GM06990 (cell line): ENCODE data around the gene SLC12A5.
A peak's percentile ranks its signal among the peaks of the same experiment; 100 is the strongest.

Source experiments
- DNase-seq: peaks from one replicate; pipeline ENCODE4 v3.0.0-alpha.2; 2011; ENCODE audit not compliant: insufficient read length; ENCODE audit errors: extremely low read depth
- H3K27me3 ChIP-seq: replicated peaks from 2 replicates; pipeline ENCODE4 v1.6.0; 2011; ENCODE audit warnings: low read length; ENCODE audit not compliant: control insufficient read depth, insufficient read depth
- H3K36me3 ChIP-seq: 2 replicates; pipeline ENCODE4 v1.5.1; 2011; ENCODE audit warnings: low read length; ENCODE audit not compliant: control insufficient read depth, insufficient read depth
- H3K4me3 ChIP-seq: replicated peaks from 2 replicates; pipeline ENCODE4 v1.5.1; 2011; ENCODE audit warnings: low read depth, mild to moderate bottlenecking, control low read depth, low read length
- TF ChIP-seq, protein P1 (sequence below): IDR thresholded peaks from 2 replicates; pipeline ENCODE4 v1.5.1; 2011; ENCODE audit warnings: low read length, control low read depth, mild to moderate bottlenecking, inconsistent platforms; ENCODE audit not compliant: insufficient read depth, poor library complexity, severe bottlenecking

The SLC12A5 gene

DNA sequence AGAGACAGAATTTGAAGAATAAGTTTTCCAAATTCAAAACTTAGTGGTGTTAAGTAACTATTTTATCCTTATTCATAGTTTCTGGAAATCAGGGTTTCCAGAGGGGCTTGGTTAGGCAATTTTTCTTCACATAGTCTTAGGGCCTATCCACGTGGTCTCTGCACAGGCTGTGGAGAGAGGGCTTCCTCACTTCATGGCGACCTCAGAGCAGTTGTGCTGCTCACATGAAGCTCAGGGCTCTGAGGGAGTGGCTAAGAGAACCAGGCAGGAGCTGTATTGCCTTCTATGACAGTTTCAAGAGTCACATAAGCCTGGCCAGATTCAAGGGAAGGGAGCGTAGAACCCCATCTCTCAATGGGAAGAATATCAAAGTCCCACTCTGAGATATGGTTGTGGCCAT lies 75.2 kb downstream of the SLC12A5 start:
- TF ChIP-seq, protein P1, sequence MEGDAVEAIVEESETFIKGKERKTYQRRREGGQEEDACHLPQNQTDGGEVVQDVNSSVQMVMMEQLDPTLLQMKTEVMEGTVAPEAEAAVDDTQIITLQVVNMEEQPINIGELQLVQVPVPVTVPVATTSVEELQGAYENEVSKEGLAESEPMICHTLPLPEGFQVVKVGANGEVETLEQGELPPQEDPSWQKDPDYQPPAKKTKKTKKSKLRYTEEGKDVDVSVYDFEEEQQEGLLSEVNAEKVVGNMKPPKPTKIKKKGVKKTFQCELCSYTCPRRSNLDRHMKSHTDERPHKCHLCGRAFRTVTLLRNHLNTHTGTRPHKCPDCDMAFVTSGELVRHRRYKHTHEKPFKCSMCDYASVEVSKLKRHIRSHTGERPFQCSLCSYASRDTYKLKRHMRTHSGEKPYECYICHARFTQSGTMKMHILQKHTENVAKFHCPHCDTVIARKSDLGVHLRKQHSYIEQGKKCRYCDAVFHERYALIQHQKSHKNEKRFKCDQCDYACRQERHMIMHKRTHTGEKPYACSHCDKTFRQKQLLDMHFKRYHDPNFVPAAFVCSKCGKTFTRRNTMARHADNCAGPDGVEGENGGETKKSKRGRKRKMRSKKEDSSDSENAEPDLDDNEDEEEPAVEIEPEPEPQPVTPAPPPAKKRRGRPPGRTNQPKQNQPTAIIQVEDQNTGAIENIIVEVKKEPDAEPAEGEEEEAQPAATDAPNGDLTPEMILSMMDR, result no peak
- no peak for DNase-seq
- Histone ChIP-seq H3K4me3 (no peak overlapping the region), H3K36me3 (no peaks in the 10 kb centered on the region), H3K27me3 (no peaks in the 10 kb centered on the region; the same call in 1 of the 2 replicates)

DNA sequence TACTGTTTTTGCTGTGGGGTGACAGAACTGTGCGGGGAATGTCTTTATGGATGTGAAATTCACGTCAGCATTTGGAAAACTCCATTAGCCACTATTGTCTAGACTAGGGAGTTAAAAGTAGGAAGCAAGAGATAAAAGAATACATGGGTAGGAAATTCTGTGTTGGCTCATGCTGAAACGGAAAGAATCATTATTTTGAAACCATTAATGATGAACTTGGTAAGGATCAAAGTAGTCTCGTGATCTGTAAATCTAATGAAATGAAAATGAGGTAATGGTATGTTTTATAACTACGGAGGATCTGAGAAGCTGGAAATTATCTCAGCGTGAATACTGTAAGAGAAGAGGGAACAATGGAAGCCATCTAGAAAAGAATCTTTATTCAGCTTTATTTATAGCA lies 78.0 kb downstream of the SLC12A5 start:
- Histone ChIP-seq H3K4me3 (no peak overlapping the region), H3K36me3 (no peaks in the 10 kb centered on the region), H3K27me3 (no peaks in the 10 kb centered on the region)
- TF ChIP-seq, protein P1, result no peak
- no peak for DNase-seq

DNA sequence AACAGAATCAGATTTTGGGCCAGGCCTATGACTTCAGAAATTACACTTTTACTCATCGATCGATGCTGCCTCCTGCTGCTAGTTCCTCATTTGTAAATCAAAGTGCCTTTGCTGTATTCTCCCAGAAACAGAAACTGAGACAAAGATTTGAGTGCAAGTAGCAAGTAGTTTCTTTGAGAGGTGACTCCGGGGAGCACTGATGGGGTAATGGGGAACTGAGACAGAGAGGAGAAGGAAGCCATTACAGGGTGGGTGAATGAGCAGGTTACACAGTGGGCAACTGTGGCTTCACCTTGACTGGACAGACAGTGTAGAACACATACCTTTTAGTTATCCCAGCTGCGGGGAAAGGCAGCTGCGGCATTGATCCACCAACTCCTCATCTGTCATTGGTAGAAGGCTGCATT lies 79.4 kb downstream of the SLC12A5 start:
- Histone ChIP-seq H3K27me3 (no peaks in the 10 kb centered on the region), H3K36me3 (no peaks in the 10 kb centered on the region), H3K4me3 (no peak overlapping the region)
- DNase-seq, result peak; percentile 86
- TF ChIP-seq, protein P1, result peak; percentile 36

DNA sequence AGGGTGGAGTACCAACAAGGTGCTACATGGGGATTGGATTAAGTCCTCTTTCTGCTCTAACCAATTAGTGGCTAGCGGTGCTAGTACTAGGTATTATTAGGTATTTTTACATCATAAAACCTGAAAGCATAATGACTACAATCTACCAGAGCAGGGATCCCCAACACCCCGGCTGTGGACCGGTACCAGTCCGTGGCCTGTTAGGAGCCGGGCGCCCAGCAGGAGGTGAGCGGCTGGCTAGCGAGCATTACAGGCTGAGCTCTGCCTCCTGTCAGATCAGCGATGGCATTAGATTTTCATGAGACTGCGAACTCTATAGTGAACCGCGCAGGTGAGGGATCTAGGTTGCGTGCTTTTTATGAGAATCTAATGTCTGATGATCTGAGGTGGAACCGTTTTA lies 80.0 kb downstream of the SLC12A5 start:
- TF ChIP-seq, protein P1, result no peak
- H3K36me3 ChIP-seq, result no peaks in the 10 kb centered on the region
- DNase-seq, result no peak
- H3K4me3 ChIP-seq, result no peak overlapping the region
- no peaks in the 10 kb centered on the region; the same call in 1 of the 2 replicates for H3K27me3 ChIP-seq
